Breast epithelium (tissue), 4 donors: ENCODE results near the gene PDIA2. TPM values are rescaled to one million over a fixed set of nuclear protein-coding genes. Genes with fewer than 3 reads are reported as not detected.

Experiments used
- DNase-seq, 2 donors: peaks; one replicate each; pipeline ENCODE4 v3.0.0-alpha.2; 2019; ENCODE audit warnings: low spot score in 2 of 2
- H3K27ac ChIP-seq, 2 donors: fragments of 200-600 bp; sonication (generic) in 1 of 2; one replicate each; pipeline ENCODE4 v1.5.1; 2016 to 2019; ENCODE audit warnings: mild to moderate bottlenecking in 1 of 2
- H3K27me3 ChIP-seq, 2 donors: fragments of 200-600 bp; sonication (generic) in 1 of 2; one replicate each; pipeline versions ENCODE4 v1.5.1 to v1.6.0; 2017 to 2019; ENCODE audit warnings: control low read depth in 1 of 2, mild to moderate bottlenecking in 1 of 2
- H3K36me3 ChIP-seq: fragments of 200-600 bp; one replicate; pipeline ENCODE4 v1.5.1; 2019
- H3K4me1 ChIP-seq, 2 donors: fragments of 200-600 bp; sonication (generic); one replicate each; pipeline ENCODE4 v1.5.1; 2016 to 2019; ENCODE audit warnings: control low read depth in 1 of 2
- H3K4me3 ChIP-seq, 3 donors: fragments of 200-600 bp; sonication (generic); 1 replicate in 2 of 3; 2 replicates in 1 of 3; pipeline ENCODE4 v1.5.1; 2016 to 2019; ENCODE audit warnings: mild to moderate bottlenecking in 3 of 3, moderate library complexity in 2 of 3
- H3K9me3 ChIP-seq, 2 donors: fragments of 200-600 bp; sonication (generic) in 1 of 2; one replicate each; pipeline ENCODE4 v1.5.1; 2016 to 2019; ENCODE audit warnings: control low read depth in 1 of 2
- POLR2A ChIP-seq: fragments of 450-650 bp; IDR thresholded peaks from one replicate; pipeline ENCODE4 v1.6.1; 2016; ENCODE audit warnings: antibody characterized with exemption, mild to moderate bottlenecking, moderate library complexity
- POLR2AphosphoS5 ChIP-seq, 3 donors: sonication (generic); formaldehyde crosslinking; IDR thresholded peaks; one replicate each; pipeline ENCODE4 v1.6.1; 2017; ENCODE audit warnings: antibody characterized with exemption in 3 of 3
- intact Hi-C: fragments of 100-400 bp; cut with DNase I; formaldehyde crosslinking; loops from one replicate; pipeline ENCODE4 v1.15.1; 2023; ENCODE audit warnings: low total_unique reads
- total RNA-seq, 3 donors: library from RNA; depleted of rRNA; stranded (reverse); fragments of >200 nt; gene quantifications; one replicate each; pipeline ENCODE4 v1.1.0, GENCODE V29; 2016
- TF ChIP-seq, protein P1 (sequence below), 3 donors: fragments of 450-650 bp; IDR thresholded peaks; one replicate each; pipeline ENCODE4 v1.5.1; 2016 to 2017; ENCODE audit warnings: antibody characterized with exemption in 3 of 3, mild to moderate bottlenecking in 3 of 3, moderate library complexity in 3 of 3

The PDIA2 gene
- total RNA-seq, 3 donors from 2014 or later, result not detected

DNA sequence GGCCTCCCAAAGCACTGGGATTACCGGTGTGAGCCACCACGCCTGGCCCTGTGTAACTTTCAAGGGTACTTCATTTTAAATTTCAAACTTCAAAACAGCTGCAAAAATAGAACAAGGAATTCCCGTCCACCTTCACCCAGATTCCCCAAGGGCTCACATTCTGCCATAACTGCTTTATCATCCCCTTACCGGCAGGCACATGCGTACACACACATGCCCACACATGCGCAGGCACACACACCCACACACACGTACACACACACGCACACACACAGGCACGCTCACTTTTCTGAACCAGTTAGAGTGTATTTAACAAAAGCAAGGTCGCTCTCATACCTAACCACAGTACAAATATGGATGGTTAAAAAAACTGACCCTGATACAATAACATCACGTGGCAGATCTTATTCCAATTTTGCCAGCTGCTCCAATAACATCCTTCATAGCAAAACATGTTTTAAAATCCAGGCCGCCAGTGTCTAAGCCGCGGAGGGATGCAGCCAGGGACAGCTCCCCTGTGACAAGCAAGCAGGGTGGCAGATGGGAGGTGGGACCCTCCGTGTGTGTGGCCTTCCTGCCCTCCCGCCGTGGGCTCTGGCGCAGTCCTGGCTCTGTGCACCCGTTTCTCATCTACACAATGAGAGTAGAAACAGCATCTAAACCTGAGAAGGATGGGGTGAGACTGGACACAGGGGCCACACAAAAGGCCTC, 23.1 kb downstream of the PDIA2 start:
- Histone ChIP-seq H3K9me3 (no peaks in the 10 kb centered on the region), H3K4me1 (no peaks in the 10 kb centered on the region), H3K36me3 (no peaks in the 10 kb centered on the region), H3K27me3 (no peaks in the 10 kb centered on the region), H3K27ac (no peak overlapping the region), H3K4me3 (no peak overlapping the region)
- intact Hi-C loops, result no loop called here
- TF ChIP-seq POLR2AphosphoS5 (IDR thresholded peaks at IDR 0.05) (no peak), POLR2A (no peak)
- TF ChIP-seq, protein P1, sequence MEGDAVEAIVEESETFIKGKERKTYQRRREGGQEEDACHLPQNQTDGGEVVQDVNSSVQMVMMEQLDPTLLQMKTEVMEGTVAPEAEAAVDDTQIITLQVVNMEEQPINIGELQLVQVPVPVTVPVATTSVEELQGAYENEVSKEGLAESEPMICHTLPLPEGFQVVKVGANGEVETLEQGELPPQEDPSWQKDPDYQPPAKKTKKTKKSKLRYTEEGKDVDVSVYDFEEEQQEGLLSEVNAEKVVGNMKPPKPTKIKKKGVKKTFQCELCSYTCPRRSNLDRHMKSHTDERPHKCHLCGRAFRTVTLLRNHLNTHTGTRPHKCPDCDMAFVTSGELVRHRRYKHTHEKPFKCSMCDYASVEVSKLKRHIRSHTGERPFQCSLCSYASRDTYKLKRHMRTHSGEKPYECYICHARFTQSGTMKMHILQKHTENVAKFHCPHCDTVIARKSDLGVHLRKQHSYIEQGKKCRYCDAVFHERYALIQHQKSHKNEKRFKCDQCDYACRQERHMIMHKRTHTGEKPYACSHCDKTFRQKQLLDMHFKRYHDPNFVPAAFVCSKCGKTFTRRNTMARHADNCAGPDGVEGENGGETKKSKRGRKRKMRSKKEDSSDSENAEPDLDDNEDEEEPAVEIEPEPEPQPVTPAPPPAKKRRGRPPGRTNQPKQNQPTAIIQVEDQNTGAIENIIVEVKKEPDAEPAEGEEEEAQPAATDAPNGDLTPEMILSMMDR (IDR thresholded peaks at IDR 0.05), result no peak
- DNase-seq, result no peak

DNA sequence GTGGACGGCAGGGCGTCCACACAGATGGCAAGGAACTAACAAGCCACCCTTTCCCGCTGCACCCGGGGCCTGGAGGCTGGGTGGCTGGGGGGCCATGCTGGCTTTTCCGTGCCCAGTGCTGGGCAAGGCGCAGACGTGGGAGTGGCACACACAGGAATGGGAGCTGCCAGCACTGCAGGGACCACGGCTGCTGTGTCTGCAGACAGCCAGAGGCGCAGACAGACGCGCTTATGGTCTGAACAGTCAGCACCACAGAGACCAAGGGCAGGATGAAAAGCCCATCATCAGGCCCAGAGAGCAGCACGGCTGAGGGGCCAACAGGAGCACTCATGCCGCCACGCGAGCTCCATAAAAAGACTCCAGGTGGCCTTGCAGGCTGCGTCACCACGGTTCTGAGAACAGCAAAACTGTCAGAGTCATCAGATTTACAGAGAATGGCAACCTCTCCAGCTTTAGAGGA, 24.0 kb downstream of the PDIA2 start:
- DNase-seq, result no peak
- Histone ChIP-seq H3K4me1 (no peaks in the 10 kb centered on the region), H3K9me3 (no peaks in the 10 kb centered on the region), H3K36me3 (no peaks in the 10 kb centered on the region), H3K4me3 (no peak overlapping the region), H3K27ac (no peak overlapping the region), H3K27me3 (no peaks in the 10 kb centered on the region)
- intact Hi-C loops, result no loop called here
- no peak for TF ChIP-seq POLR2AphosphoS5 (IDR thresholded peaks at IDR 0.05)
- TF ChIP-seq, protein P1 (IDR thresholded peaks at IDR 0.05), result no peak
- no peak for TF ChIP-seq POLR2A

DNA sequence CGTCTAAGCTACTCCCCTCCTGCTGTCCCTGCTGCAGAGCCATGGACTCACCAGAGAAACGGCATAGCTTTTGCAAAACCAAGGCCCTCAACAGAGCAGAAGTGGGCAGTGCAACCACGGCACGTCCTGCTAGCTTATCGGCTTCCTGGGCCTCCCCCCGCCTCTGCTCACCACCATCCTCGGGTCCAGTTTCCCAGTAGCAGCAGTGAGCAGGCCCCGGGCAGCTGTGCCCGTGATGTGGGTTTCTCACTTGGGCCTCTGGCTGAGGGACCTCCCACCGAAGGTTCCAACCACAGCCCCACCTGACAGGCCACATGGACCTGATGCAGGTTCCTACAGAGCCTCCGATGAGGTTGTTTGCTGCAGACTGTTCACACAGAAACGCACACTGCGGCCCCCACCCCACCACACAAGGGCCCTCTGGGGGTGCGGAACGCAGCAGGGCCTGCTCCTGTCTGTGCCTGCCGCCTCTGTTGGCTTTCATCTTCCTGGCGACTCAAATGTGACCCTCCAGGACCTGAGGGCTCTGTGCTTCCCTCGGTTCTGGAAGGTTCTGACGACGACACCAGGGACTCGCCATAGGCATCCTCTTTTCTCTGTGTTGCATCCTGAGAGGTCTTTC, 24.8 kb downstream of the PDIA2 start:
- Histone ChIP-seq H3K36me3 (no peaks in the 10 kb centered on the region), H3K9me3 (no peaks in the 10 kb centered on the region), H3K4me1 (no peaks in the 10 kb centered on the region), H3K27ac (no peak overlapping the region), H3K27me3 (no peaks in the 10 kb centered on the region), H3K4me3 (no peak overlapping the region)
- no peak for DNase-seq
- no peak for TF ChIP-seq POLR2AphosphoS5 (IDR thresholded peaks at IDR 0.05)
- TF ChIP-seq POLR2A, result no peak
- TF ChIP-seq, protein P1 (IDR thresholded peaks at IDR 0.05), result no peak
- intact Hi-C loops, result no loop called here

DNA sequence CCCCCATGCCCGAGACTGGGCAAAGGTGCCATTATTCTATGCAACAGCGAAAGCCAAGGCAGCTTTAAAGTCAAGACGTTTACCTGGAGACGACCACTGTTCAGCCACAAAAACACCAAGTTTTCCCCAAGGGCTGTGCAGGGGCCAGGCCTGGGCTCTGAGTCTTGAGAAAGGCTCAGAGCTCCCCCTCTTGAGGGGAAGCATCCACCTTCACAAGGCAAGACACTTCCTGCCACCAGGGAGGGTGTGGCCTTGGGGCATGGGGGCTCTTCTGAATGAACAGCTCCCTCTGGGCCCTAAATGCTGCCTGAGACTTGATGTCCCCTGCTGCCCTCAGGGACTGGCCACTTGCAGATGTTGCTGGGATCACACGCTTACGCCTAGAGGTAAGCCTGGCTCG, 26.5 kb downstream of the PDIA2 start:
- H3K36me3 ChIP-seq, result no peaks in the 10 kb centered on the region
- intact Hi-C loops, result no loop called here

DNA sequence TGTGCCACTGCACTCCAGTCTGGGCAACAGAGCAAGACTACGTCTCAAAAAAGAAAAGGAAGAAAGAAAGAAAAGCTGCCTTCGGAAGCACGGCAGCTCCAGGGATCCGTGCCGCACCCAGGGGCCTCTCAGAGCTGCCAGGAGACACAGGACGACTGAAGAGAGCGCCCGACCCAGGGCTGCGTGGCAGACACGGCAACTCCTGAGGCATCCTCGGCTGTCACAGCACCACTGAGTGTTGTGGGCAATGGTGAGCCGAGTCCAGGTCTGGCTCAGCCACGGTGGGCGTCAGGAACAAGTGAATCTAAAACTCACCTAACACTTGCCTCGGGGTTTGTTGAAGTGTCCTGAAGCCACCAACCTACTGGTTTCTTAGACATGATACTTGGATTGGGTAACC, 28.8 kb downstream of the PDIA2 start:
- TF ChIP-seq, protein P1 (IDR thresholded peaks at IDR 0.05), result no peak
- intact Hi-C loops, result no loop called here
- Histone ChIP-seq H3K4me3 (no peak overlapping the region), H3K9me3 (no peaks in the 10 kb centered on the region), H3K27me3 (no peaks in the 10 kb centered on the region), H3K27ac (no peak overlapping the region), H3K36me3 (no peaks in the 10 kb centered on the region), H3K4me1 (no peaks in the 10 kb centered on the region)
- no peak for DNase-seq

More for the DNA sequence above, 26.5 kb downstream of the PDIA2 start:
- Histone ChIP-seq H3K27ac (no peak overlapping the region), H3K9me3 (no peaks in the 10 kb centered on the region), H3K27me3 (no peaks in the 10 kb centered on the region), H3K4me1 (no peaks in the 10 kb centered on the region), H3K4me3 (no peak overlapping the region)
- DNase-seq, result no peak
- TF ChIP-seq POLR2A (no peak), POLR2AphosphoS5 (IDR thresholded peaks at IDR 0.05) (no peak)
- TF ChIP-seq, protein P1 (IDR thresholded peaks at IDR 0.05), result no peak
